IgD-negative memory B cell (primary cell): Measurements from ENCODE around the gene RSKR. TPM values are rescaled to one million over a fixed set of nuclear protein-coding genes. Genes with fewer than 3 reads are reported as not detected.

Experiments used
- H3K27ac Mint-ChIP-seq, 3 donors: one replicate each; pipeline ENCODE4 v1.8.0; 2020 to 2022; ENCODE audit warnings: mild to moderate bottlenecking in 3 of 3, mixed read lengths in 3 of 3, moderate library complexity in 1 of 3
- H3K27me3 Mint-ChIP-seq: one replicate; pipeline ENCODE4 v1.8.0; 2021; ENCODE audit warnings: mixed read lengths
- H3K36me3 Mint-ChIP-seq: one replicate; pipeline ENCODE4 v1.8.0; 2020; ENCODE audit warnings: mild to moderate bottlenecking, mixed read lengths
- H3K4me1 Mint-ChIP-seq, 3 donors: one replicate each; pipeline ENCODE4 v1.8.0; 2020 to 2022; ENCODE audit warnings: mixed read lengths in 3 of 3, mild to moderate bottlenecking in 1 of 3
- H3K4me3 Mint-ChIP-seq, 4 donors: one replicate each; pipeline ENCODE4 v1.8.0; 2020 to 2022; ENCODE audit warnings: mild to moderate bottlenecking in 4 of 4, mixed read lengths in 4 of 4, moderate library complexity in 3 of 4
- H3K9me3 Mint-ChIP-seq, 3 donors: one replicate each; pipeline ENCODE4 v1.8.0; 2020 to 2021; ENCODE audit warnings: mixed read lengths in 3 of 3, mild to moderate bottlenecking in 1 of 3
- polyA plus RNA-seq: library from polyadenylated mRNA; unstranded; fragments of 300-500 nt; fragmentation: Illumina TruSeq; gene quantifications from one replicate; pipeline ENCODE4 v1.2.3, GENCODE V29; 2021

RSKR gene
- polyA plus RNA-seq, 1 donor from 2014 or later = 0.11 TPM

DNA sequence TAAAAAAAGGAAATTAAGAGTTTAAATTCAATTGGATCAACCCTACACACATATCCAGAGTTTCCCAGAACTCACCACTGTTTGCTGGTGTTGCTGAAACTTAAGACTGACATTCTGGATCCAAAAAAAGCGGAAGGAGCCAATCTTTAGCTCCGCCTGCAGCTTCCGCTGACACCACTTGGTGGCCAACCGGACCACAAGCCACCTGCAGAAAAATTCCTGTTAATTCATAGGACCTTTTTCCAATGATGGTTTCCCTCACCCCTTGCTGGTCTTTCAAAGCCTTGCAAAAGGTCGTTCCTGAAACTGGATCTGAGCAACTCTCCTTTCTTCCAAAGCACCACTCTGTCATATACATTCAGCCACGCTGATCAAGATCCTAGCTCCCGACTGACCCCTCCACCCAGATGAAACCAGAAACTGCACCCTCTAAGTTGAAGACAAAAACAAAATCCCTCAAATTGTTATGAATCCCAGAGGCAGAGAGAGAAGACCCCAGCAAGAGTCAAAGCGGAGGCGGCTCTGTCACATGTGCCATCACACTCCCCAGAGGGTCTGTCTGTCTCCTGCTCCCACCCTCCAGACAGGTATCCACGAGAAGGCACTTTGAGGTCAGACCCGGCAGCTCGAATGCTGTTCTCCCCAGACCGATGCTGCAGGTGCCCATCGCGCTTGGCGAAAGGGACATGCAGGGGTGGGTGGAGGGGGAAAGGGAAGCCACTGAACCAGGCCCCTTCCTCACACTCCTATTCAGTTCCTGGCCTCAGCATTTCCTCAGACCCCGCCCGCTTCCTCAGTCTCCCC, 30.2 kb upstream of the RSKR start:
- H3K9me3 Mint-ChIP-seq = no peaks in the 10 kb centered on the region
- no peaks in the 10 kb centered on the region for H3K27me3 Mint-ChIP-seq
- peaks cover 31 to 33% (median 31%) of the 10 kb centered on the region in 3 donors for H3K4me1 Mint-ChIP-seq
- H3K27ac Mint-ChIP-seq = peak overlapping the region; percentile 94 to 99 (median 97)
- H3K36me3 Mint-ChIP-seq = peaks cover 2% of the 10 kb centered on the region
- peak overlapping the region; percentile 93 to 98 (median 96) for H3K4me3 Mint-ChIP-seq

- Mint-ChIP-seq H3K4me3 (peak overlapping the region in 1 of 4 donors; percentile 46), H3K27ac (no peak overlapping the region), H3K9me3 (no peaks in the 10 kb centered on the region), H3K36me3 (peaks cover 7% of the 10 kb centered on the region), H3K27me3 (no peaks in the 10 kb centered on the region), H3K4me1 (peaks cover 26 to 32% (median 29%) of the 10 kb centered on the region in 3 donors)
Observed at GRCh38 chr17:28641579-28641978, 27.6 kb upstream of the RSKR start.

DNA sequence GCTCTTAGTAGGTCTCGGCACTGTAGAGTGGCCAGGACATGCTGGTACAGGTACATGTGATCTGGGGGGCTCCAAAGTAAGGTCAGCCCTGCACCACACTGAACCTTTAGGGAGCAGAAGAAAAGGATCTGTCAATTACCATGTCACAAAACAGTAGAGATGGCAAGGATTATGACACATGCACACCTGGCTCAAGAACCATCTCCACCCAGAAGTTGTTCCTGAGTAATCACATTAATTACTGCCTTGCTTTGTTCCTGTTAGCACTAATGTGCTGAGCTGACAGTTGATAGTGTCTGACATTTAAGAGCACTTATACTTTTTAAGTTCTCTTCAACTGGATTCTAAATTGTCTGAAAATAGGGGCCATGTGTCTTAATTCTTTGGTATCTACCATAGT, 21.5 kb upstream of the RSKR start:
- H3K27ac Mint-ChIP-seq = no peak overlapping the region
- H3K27me3 Mint-ChIP-seq = no peaks in the 10 kb centered on the region
- peaks cover 8% of the 10 kb centered on the region for H3K36me3 Mint-ChIP-seq
- no peak overlapping the region for H3K4me3 Mint-ChIP-seq
- H3K4me1 Mint-ChIP-seq = peaks cover 6% of the 10 kb centered on the region in 3 donors
- H3K9me3 Mint-ChIP-seq = no peaks in the 10 kb centered on the region

- H3K4me3 Mint-ChIP-seq = no peak overlapping the region
- H3K36me3 Mint-ChIP-seq = peaks cover 6% of the 10 kb centered on the region
- H3K9me3 Mint-ChIP-seq = no peaks in the 10 kb centered on the region
- H3K27ac Mint-ChIP-seq = no peak overlapping the region
- H3K4me1 Mint-ChIP-seq = peaks cover 5 to 6% (median 6%) of the 10 kb centered on the region in 3 donors
- no peaks in the 10 kb centered on the region for H3K27me3 Mint-ChIP-seq
Observed at GRCh38 chr17:28634206-28634865, 20.4 kb upstream of the RSKR start.

DNA sequence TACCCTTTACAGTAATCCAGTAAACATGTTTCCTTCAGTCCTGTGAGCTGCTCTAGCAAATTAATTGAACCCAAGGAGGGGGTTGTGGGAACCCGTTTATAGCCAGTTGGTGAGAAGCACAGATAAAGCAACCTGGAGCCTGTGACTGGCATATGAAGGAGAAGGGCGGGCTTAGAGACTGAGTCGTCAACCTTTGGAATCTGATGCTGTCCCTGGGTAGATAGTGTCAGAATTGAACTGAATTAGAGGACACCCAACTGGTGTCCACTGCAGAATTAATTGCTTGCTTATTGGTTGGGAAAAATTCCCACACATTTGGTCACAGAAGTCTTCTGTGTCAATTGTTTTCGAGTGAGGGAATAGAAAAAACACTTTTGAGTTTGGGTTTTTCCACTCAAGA, 12.8 kb upstream of the RSKR start:
- Mint-ChIP-seq H3K27me3 (no peaks in the 10 kb centered on the region), H3K36me3 (peaks cover 4% of the 10 kb centered on the region), H3K4me3 (no peak overlapping the region), H3K4me1 (peaks cover 0 to 4% (median 0%) of the 10 kb centered on the region in 3 donors), H3K27ac (no peak overlapping the region), H3K9me3 (no peaks in the 10 kb centered on the region)

- H3K4me1 Mint-ChIP-seq = peaks cover 0 to 4% (median 0%) of the 10 kb centered on the region in 3 donors
- no peaks in the 10 kb centered on the region for H3K27me3 Mint-ChIP-seq
- H3K4me3 Mint-ChIP-seq = no peak overlapping the region
- H3K36me3 Mint-ChIP-seq = peaks cover 6% of the 10 kb centered on the region
- no peak overlapping the region for H3K27ac Mint-ChIP-seq
- H3K9me3 Mint-ChIP-seq = no peaks in the 10 kb centered on the region
Observed at GRCh38 chr17:28624148-28624547, 10.2 kb upstream of the RSKR start.

- H3K4me3 Mint-ChIP-seq = no peak overlapping the region
- peaks cover 0 to 4% (median 0%) of the 10 kb centered on the region in 3 donors for H3K4me1 Mint-ChIP-seq
- no peak overlapping the region for H3K27ac Mint-ChIP-seq
- H3K27me3 Mint-ChIP-seq = no peaks in the 10 kb centered on the region
- no peaks in the 10 kb centered on the region for H3K9me3 Mint-ChIP-seq
- peaks cover 6% of the 10 kb centered on the region for H3K36me3 Mint-ChIP-seq
Observed at GRCh38 chr17:28623696-28624095, 9.7 kb upstream of the RSKR start.

- no peaks in the 10 kb centered on the region for H3K9me3 Mint-ChIP-seq
- peak overlapping the region in 1 of 3 donors; percentile 16 for H3K27ac Mint-ChIP-seq
- no peaks in the 10 kb centered on the region for H3K27me3 Mint-ChIP-seq
- peaks cover 6% of the 10 kb centered on the region for H3K36me3 Mint-ChIP-seq
- H3K4me3 Mint-ChIP-seq = no peak overlapping the region
- H3K4me1 Mint-ChIP-seq = peaks cover 0 to 3% (median 0%) of the 10 kb centered on the region in 3 donors
Observed at GRCh38 chr17:28622186-28622585, 8.2 kb upstream of the RSKR start.

GRCh38 chr17:28620010-28620409, 6.0 kb upstream of the RSKR start:
- Mint-ChIP-seq H3K27ac (no peak overlapping the region), H3K27me3 (no peaks in the 10 kb centered on the region), H3K4me1 (peaks cover 1 to 3% (median 1%) of the 10 kb centered on the region in 3 donors), H3K4me3 (no peak overlapping the region), H3K36me3 (peaks cover 6% of the 10 kb centered on the region), H3K9me3 (no peaks in the 10 kb centered on the region)

DNA sequence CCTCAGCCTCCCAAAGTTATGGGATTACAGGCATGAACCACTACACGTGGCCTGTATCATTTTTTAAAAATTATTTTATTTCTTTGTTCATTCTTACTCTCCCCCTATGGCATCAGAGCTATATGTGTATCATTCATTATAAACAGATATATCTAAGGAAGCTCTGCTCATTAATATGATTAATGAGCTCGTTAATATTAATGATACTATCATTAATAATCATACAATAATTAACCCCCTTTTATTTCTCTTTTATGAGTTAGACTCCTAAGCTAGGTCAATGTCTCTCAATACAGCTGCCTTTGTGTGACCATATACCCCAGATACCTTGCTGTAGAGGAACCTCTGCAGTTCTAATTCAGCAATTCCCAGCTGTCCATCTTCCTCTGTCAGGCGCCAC, 4.5 kb upstream of the RSKR start:
- Mint-ChIP-seq H3K36me3 (peaks cover 4% of the 10 kb centered on the region), H3K27me3 (no peaks in the 10 kb centered on the region), H3K4me1 (peaks cover 3 to 8% (median 3%) of the 10 kb centered on the region in 3 donors), H3K9me3 (no peaks in the 10 kb centered on the region), H3K4me3 (peak overlapping the region in 1 of 4 donors; percentile 30), H3K27ac (no peak overlapping the region)

DNA sequence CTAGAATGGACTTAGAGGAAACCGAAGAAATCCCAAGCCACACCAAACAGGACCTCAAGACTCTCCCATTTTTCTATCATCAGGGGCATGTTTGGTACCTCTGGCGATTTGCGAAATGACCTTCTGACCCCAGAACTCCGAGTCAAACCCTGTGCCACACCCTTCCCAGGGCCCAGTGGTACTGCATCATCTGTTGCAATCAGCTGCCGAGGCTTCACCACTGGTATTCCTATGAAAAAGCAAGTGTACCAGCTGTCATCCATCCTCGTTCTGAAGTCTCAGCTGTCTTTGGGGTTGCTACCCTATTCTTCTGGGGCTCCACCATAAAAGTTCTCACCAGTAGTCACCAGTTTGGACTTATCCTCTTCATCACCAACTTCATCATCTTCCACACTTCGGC, 2.3 kb upstream of the RSKR start:
- no peak overlapping the region for H3K4me3 Mint-ChIP-seq
- no peak overlapping the region for H3K27ac Mint-ChIP-seq

DNA sequence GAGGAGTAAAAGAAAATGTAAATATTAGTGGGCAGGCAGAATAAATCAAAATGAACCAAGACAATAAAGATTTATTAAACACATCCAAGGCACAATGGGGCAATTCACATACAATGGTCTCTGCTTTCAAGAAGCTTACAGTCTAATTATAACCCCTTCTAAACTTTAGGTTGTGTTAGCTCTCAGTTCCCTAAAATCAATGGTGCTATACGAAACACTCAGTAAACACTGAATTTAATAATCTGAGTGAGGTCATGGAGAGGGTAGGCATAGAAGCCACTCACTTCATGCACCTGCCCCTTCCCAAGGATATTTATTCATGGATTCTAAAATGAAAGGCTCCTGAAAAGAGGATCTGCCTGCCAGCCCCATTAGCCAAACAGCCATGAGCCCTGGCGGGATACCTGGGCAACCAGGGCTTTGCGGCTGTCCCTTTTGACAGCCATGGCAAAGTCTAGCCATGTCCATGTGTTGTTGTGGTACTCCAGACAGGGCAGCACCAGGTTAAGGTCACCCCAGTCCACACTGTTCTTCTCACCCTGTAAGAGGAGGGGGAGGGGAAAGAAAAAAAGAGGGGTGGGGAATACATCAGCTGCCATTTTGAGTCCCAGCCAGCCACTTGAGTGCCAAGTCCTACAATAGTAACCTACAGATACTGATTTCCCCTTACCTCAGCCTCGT, 1.4 kb upstream of the RSKR start:
- Mint-ChIP-seq H3K4me1 (peaks cover 11 to 19% (median 13%) of the 10 kb centered on the region in 3 donors), H3K4me3 (no peak overlapping the region), H3K36me3 (peaks cover 1% of the 10 kb centered on the region), H3K9me3 (no peaks in the 10 kb centered on the region), H3K27ac (no peak overlapping the region), H3K27me3 (no peaks in the 10 kb centered on the region)

More for the DNA sequence above, 2.3 kb upstream of the RSKR start:
- H3K27me3 Mint-ChIP-seq = no peaks in the 10 kb centered on the region
- peaks cover 1% of the 10 kb centered on the region for H3K36me3 Mint-ChIP-seq
- no peaks in the 10 kb centered on the region for H3K9me3 Mint-ChIP-seq
- H3K4me1 Mint-ChIP-seq = peaks cover 10 to 19% (median 11%) of the 10 kb centered on the region in 3 donors

- H3K9me3 Mint-ChIP-seq = no peaks in the 10 kb centered on the region
- no peak overlapping the region for H3K27ac Mint-ChIP-seq
- H3K27me3 Mint-ChIP-seq = no peaks in the 10 kb centered on the region
- H3K4me1 Mint-ChIP-seq = peaks cover 11 to 19% (median 13%) of the 10 kb centered on the region in 3 donors
- no peak overlapping the region for H3K4me3 Mint-ChIP-seq
- H3K36me3 Mint-ChIP-seq = no peaks in the 10 kb centered on the region
Observed at GRCh38 chr17:28612936-28613872, 781 bp downstream of the RSKR start.

DNA sequence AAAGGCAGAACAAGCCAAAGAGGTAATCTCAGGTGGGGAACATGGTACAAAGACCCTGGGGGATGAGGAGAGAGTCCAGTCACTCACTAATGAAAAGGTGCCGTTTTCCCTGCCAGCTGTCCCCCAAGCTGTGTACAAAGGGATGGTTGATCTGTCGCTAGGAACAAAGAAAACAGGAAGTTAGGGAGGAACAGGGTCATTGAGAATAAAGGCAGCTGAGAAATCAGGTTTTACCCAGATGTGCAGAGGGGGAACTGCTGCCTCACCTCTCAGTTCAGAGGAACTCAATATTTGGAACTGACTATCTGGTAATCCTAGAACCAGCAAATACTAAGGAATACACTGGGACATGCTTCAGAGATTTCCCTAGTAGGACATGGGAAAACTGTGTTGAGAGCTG, 1.5 kb downstream of the RSKR start:
- peak overlapping the region in 1 of 3 donors; percentile 48 for H3K27ac Mint-ChIP-seq
- H3K4me3 Mint-ChIP-seq = no peak overlapping the region
- no peaks in the 10 kb centered on the region for H3K36me3 Mint-ChIP-seq
- H3K4me1 Mint-ChIP-seq = peaks cover 11 to 19% (median 13%) of the 10 kb centered on the region in 3 donors
- H3K9me3 Mint-ChIP-seq = no peaks in the 10 kb centered on the region
- H3K27me3 Mint-ChIP-seq = no peaks in the 10 kb centered on the region
